Ishikawa (cell line): ENCODE results near the gene GPATCH2L.

Source experiments
- CEBPB ChIP-seq: IDR thresholded peaks from 2 replicates; pipeline ENCODE4 v1.6.1; 2012
- EP300 ChIP-seq: IDR thresholded peaks from 2 replicates; pipeline ENCODE4 v1.6.1; 2012; ENCODE audit warnings: borderline replicate concordance
- FOXM1 ChIP-seq: IDR thresholded peaks from 2 replicates; pipeline ENCODE4 v1.6.1; 2012; ENCODE audit warnings: low read depth, borderline replicate concordance
- NFIC ChIP-seq: IDR thresholded peaks from 2 replicates; pipeline ENCODE4 v1.6.1; 2012
- RAD21 ChIP-seq: IDR thresholded peaks from 2 replicates; pipeline ENCODE4 v1.6.1; 2012; ENCODE audit warnings: low read depth
- TAF1 ChIP-seq: IDR thresholded peaks from 2 replicates; pipeline ENCODE4 v1.6.1; 2012; ENCODE audit warnings: low read depth, mild to moderate bottlenecking
- TCF12 ChIP-seq: IDR thresholded peaks from 2 replicates; pipeline ENCODE4 v1.6.1; 2012; ENCODE audit warnings: low read depth
- TEAD4 ChIP-seq: IDR thresholded peaks from 2 replicates; pipeline ENCODE4 v1.6.1; 2012
- YY1 ChIP-seq: IDR thresholded peaks from 2 replicates; pipeline ENCODE4 v1.6.1; 2012; ENCODE audit warnings: low read depth
- ZBTB7A ChIP-seq: IDR thresholded peaks from 2 replicates; pipeline ENCODE4 v1.6.1; 2012; ENCODE audit warnings: low read depth
- TF ChIP-seq, protein P1 (sequence below): IDR thresholded peaks from 2 replicates; pipeline ENCODE4 v1.6.1; 2012; ENCODE audit warnings: low read depth, mild to moderate bottlenecking

DNA sequence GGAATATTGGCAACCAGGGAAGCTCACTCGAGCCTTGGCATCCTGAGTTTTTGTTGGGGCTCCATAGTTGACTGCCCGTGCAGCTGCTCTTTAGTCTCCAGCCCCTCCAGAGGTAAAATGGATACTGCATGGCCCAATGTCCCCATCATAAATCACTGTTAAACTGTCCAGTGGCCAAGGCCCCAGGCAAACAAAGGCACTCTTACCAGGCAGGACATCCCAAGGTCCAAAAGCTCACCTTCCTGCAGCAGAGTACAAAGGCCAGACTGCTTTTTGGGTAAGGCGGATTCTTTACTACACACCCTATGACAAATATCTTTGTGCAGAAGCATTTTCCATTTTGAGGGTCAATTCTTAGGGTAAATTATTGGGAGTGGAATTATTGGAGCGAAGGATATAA is 81.1 kb downstream of the GPATCH2L start:
- TF ChIP-seq TAF1 (no peak), ZBTB7A (no peak), YY1 (no peak), CEBPB (no peak), EP300 (no peak), TCF12 (no peak), TEAD4 (no peak), FOXM1 (no peak), RAD21 (no peak), NFIC (no peak)
- TF ChIP-seq, protein P1, sequence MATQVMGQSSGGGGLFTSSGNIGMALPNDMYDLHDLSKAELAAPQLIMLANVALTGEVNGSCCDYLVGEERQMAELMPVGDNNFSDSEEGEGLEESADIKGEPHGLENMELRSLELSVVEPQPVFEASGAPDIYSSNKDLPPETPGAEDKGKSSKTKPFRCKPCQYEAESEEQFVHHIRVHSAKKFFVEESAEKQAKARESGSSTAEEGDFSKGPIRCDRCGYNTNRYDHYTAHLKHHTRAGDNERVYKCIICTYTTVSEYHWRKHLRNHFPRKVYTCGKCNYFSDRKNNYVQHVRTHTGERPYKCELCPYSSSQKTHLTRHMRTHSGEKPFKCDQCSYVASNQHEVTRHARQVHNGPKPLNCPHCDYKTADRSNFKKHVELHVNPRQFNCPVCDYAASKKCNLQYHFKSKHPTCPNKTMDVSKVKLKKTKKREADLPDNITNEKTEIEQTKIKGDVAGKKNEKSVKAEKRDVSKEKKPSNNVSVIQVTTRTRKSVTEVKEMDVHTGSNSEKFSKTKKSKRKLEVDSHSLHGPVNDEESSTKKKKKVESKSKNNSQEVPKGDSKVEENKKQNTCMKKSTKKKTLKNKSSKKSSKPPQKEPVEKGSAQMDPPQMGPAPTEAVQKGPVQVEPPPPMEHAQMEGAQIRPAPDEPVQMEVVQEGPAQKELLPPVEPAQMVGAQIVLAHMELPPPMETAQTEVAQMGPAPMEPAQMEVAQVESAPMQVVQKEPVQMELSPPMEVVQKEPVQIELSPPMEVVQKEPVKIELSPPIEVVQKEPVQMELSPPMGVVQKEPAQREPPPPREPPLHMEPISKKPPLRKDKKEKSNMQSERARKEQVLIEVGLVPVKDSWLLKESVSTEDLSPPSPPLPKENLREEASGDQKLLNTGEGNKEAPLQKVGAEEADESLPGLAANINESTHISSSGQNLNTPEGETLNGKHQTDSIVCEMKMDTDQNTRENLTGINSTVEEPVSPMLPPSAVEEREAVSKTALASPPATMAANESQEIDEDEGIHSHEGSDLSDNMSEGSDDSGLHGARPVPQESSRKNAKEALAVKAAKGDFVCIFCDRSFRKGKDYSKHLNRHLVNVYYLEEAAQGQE: no peak
